Measurements from ENCODE around the gene PREX1. TPM values are rescaled to one million over a fixed set of nuclear protein-coding genes. Genes with fewer than 3 reads are reported as not detected.

Gene PREX1
- total RNA-seq, 1 donor, result 14.1 TPM

DNA sequence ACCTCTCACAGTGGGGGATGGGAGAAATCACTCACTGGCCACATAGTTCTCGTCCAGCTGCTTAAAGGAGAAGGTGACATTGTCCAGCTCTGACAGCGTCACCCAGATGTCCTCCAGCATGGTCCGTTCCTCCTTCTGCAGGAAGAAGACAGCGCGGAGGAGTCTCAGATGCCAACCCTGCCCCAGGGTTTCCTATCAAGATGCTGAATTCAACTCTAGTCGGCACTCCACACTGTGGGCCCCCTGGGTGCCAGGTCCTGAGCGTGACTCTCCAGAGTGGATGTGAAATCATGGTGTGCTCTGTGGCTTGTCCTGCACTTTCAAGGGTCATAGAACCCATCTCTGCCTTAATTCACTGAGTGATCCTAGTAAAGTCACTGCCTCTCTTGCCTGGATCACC lies 193.2 kb downstream of the PREX1 start:
- H3K27me3 ChIP-seq (ENCODE audit: insufficient read depth, low read length), result no peaks in the 10 kb centered on the region
- TF ChIP-seq, protein P1, sequence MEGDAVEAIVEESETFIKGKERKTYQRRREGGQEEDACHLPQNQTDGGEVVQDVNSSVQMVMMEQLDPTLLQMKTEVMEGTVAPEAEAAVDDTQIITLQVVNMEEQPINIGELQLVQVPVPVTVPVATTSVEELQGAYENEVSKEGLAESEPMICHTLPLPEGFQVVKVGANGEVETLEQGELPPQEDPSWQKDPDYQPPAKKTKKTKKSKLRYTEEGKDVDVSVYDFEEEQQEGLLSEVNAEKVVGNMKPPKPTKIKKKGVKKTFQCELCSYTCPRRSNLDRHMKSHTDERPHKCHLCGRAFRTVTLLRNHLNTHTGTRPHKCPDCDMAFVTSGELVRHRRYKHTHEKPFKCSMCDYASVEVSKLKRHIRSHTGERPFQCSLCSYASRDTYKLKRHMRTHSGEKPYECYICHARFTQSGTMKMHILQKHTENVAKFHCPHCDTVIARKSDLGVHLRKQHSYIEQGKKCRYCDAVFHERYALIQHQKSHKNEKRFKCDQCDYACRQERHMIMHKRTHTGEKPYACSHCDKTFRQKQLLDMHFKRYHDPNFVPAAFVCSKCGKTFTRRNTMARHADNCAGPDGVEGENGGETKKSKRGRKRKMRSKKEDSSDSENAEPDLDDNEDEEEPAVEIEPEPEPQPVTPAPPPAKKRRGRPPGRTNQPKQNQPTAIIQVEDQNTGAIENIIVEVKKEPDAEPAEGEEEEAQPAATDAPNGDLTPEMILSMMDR (IDR thresholded peaks at IDR 0.05; ENCODE audit: extremely low read depth, low read depth, low read length), result no peak
- H3K27ac ChIP-seq (ENCODE audit: low read depth, low read length), result no peak overlapping the region
- H3K36me3 ChIP-seq (ENCODE audit: insufficient read depth, low read length), result no peaks in the 10 kb centered on the region
- no peak overlapping the region for H2AFZ ChIP-seq (ENCODE audit: low read length)
- H3K4me1 ChIP-seq (ENCODE audit: insufficient read depth, low read length), result peaks cover 7% of the 10 kb centered on the region
- no peak overlapping the region for H3K4me3 ChIP-seq (ENCODE audit: insufficient read depth, low read length)
- H4K20me1 ChIP-seq (ENCODE audit: insufficient read depth, low read length), result peaks cover 9% of the 10 kb centered on the region
- no peaks in the 10 kb centered on the region for H3K9me3 ChIP-seq (ENCODE audit: low read depth, low read length)
- no peaks in the 10 kb centered on the region for H3K79me2 ChIP-seq (ENCODE audit: insufficient read depth, low read length)
- H3K4me2 ChIP-seq (ENCODE audit: insufficient read depth, low read length), result no peak overlapping the region
- DNase-seq (ENCODE audit: insufficient read length, low spot score, missing footprints), result peak; percentile 71

DNA sequence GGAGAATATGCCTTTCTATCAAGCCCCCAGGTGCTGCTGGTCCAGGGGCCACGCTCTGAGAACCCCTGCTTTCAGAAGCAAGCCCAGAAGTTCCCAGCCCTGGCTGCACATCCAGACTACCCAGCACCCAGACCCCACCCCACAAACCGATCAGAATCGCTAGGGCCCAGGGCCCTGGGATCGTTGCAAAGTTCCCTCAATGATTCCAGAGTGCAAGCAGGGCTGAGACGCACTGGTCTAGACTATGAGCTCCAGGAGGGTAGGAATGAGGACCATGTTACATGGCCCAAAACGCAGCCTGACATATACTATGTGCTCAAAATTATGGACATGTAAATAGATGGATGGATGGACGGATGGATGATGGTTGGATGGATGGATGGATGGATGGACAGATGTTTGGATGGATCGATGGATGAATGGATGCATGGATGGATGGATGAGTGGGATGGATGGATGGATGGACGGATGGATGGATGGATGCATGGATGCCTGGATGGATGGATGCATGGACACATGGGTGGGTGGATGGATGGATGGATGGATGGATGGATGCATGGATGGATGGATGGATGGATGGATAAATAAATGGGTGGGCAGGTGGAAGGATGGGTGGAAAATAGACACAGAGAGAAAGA lies 194.1 kb downstream of the PREX1 start:
- peaks cover 9% of the 10 kb centered on the region for H4K20me1 ChIP-seq (ENCODE audit: insufficient read depth, low read length)
- H3K4me1 ChIP-seq (ENCODE audit: insufficient read depth, low read length), result peaks cover 6% of the 10 kb centered on the region
- H3K27ac ChIP-seq (ENCODE audit: low read depth, low read length), result no peak overlapping the region
- peak; percentile 60 for DNase-seq (ENCODE audit: insufficient read length, low spot score, missing footprints)
- H3K27me3 ChIP-seq (ENCODE audit: insufficient read depth, low read length), result no peaks in the 10 kb centered on the region
- H3K9me3 ChIP-seq (ENCODE audit: low read depth, low read length), result no peaks in the 10 kb centered on the region
- H3K36me3 ChIP-seq (ENCODE audit: insufficient read depth, low read length), result no peaks in the 10 kb centered on the region
- TF ChIP-seq, protein P1 (IDR thresholded peaks at IDR 0.05; ENCODE audit: extremely low read depth, low read depth, low read length), result no peak
- H3K4me3 ChIP-seq (ENCODE audit: insufficient read depth, low read length), result no peak overlapping the region
- H3K4me2 ChIP-seq (ENCODE audit: insufficient read depth, low read length), result no peak overlapping the region
- H2AFZ ChIP-seq (ENCODE audit: low read length), result no peak overlapping the region
- H3K79me2 ChIP-seq (ENCODE audit: insufficient read depth, low read length), result no peaks in the 10 kb centered on the region

DNA sequence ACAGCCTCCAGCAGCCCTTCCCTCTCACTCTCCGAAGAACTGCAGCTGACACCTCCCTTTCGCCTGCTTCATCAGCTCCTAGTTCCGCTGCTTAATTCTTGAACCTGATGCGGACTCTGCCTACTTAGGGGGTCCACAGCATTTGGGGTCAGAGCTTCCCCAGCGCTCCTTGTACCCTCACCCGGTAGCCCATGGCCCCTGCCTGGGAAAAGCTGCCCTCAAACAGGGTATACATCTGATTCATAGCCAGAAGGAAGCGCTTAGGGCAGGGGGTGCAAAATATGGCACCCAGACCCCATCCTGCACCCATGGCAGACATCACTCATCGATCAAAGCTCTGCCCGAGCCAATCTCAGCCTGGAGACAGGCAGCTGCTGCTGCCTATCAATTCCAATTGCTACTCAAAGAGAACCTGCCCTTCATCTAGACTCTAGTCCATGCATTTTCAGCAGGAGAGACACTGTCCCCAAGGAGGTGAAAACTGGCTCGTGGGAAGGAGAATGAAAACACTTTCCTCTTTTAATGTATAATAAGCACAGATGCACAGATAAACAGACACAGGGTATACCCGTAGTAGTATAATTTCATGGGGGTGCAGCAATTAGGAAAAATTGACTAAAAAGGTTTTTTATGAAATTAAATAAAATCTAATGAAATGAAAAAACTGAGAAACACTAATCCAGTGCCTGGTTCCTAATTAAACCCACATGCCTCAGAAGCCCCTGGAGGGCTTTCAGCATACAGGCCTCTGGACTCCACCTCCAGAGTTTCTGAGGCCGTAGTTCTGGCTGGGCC lies 194.8 kb downstream of the PREX1 start:
- Histone ChIP-seq H3K9me3 (ENCODE audit: low read depth, low read length) (no peaks in the 10 kb centered on the region), H3K4me2 (ENCODE audit: insufficient read depth, low read length) (no peak overlapping the region), H3K27me3 (ENCODE audit: insufficient read depth, low read length) (no peaks in the 10 kb centered on the region), H3K4me3 (ENCODE audit: insufficient read depth, low read length) (no peak overlapping the region), H4K20me1 (ENCODE audit: insufficient read depth, low read length) (peaks cover 9% of the 10 kb centered on the region), H3K79me2 (ENCODE audit: insufficient read depth, low read length) (no peaks in the 10 kb centered on the region), H3K36me3 (ENCODE audit: insufficient read depth, low read length) (no peaks in the 10 kb centered on the region), H2AFZ (ENCODE audit: low read length) (no peak overlapping the region), H3K27ac (ENCODE audit: low read depth, low read length) (no peak overlapping the region), H3K4me1 (ENCODE audit: insufficient read depth, low read length) (peaks cover under 1% of the 10 kb centered on the region)
- TF ChIP-seq, protein P1 (IDR thresholded peaks at IDR 0.05; ENCODE audit: extremely low read depth, low read depth, low read length), result no peak
- peak; percentile 58 for DNase-seq (ENCODE audit: insufficient read length, low spot score, missing footprints)

Measured in osteoblast (primary cell).